Brain pericyte (primary cell): Measurements from ENCODE around the gene HMGA1.
A peak's percentile ranks its signal among the peaks of the same experiment; 100 is the strongest.
"Not testable (repeated sequence)": the region's sequence is repeated elsewhere in the genome, so short reads cannot be mapped to it uniquely, and the experiment has no call there.

Experiments used
- DNase-seq: peaks from one replicate; pipeline ENCODE4 v3.0.0-alpha.2; 2012; ENCODE audit warnings: low read depth, low spot score

The HMGA1 gene

GRCh38 chr6:34240329-34241248, 3.9 kb downstream of the HMGA1 start:
- no peak for DNase-seq

- DNase-seq, result no peak
Observed at GRCh38 chr6:34241351-34242215, 4.9 kb downstream of the HMGA1 start.

- DNase-seq, result no peak
Observed at GRCh38 chr6:34242252-34243130, 5.8 kb downstream of the HMGA1 start.

GRCh38 chr6:34243131-34243771, 6.6 kb downstream of the HMGA1 start:
- DNase-seq, result no peak

- DNase-seq, result peak; percentile 61
Observed at GRCh38 chr6:34243901-34244884, 7.5 kb downstream of the HMGA1 start.

GRCh38 chr6:34245032-34245760, 8.5 kb downstream of the HMGA1 start:
- DNase-seq, result not testable (repeated sequence)

- not testable (repeated sequence) for DNase-seq
Observed at GRCh38 chr6:34245761-34246140, 9.1 kb downstream of the HMGA1 start.

GRCh38 chr6:34246249-34246562, 9.5 kb downstream of the HMGA1 start:
- DNase-seq, result no peak

- no peak for DNase-seq
Observed at GRCh38 chr6:34246563-34247391, 10.1 kb downstream of the HMGA1 start.

- no peak for DNase-seq
Observed at GRCh38 chr6:34247481-34248197, 11.0 kb downstream of the HMGA1 start.

- DNase-seq, result no peak
Observed at GRCh38 chr6:34248198-34248726, 11.6 kb downstream of the HMGA1 start.

GRCh38 chr6:34248727-34249468, 12.2 kb downstream of the HMGA1 start, which contains the start of gene SMIM29:
Gene SMIM29 (minus strand): TSS chr6:34249006. CDS start chr6:34247791, 1,215 bp downstream.
- DNase-seq, result peak; percentile 86

- no peak for DNase-seq
Observed at GRCh38 chr6:34249469-34250261, 13.0 kb downstream of the HMGA1 start.

- DNase-seq, result not testable (repeated sequence)
Observed at GRCh38 chr6:34252395-34252794, 15.7 kb downstream of the HMGA1 start.

GRCh38 chr6:34259529-34260069, 22.9 kb downstream of the HMGA1 start:
- no peak for DNase-seq
